NCI-H146 treated with DMSO at 0.1 percent for 48 hours (cell line): ENCODE results near the gene MIEN1.
"Not testable (repeated sequence)": the region's sequence is repeated elsewhere in the genome, so short reads cannot be mapped to it uniquely, and the experiment has no call there.

ENCODE experiments used
- DNase-seq: peaks from one replicate; lab custom pipeline; 2025; ENCODE audit not compliant: unreplicated experiment; lab: John Stamatoyannopoulos, UW

Gene MIEN1

GRCh38 chr17:39730095-39730921 is at the start of gene MIEN1:
Gene MIEN1 (minus strand): TSS chr17:39730532. CDS start chr17:39730495, 37 bp downstream.
- DNase-seq, result peak; percentile 75

GRCh38 chr17:39777534-39778365 is 47.4 kb upstream of the MIEN1 start:
- no peak for DNase-seq

GRCh38 chr17:39776252-39776651 is 45.9 kb upstream of the MIEN1 start:
- DNase-seq, result no peak

- no peak for DNase-seq
These were observed 44.7 kb upstream of the MIEN1 start for GRCh38 chr17:39775031-39775430.

- no peak for DNase-seq
These were observed 43.7 kb upstream of the MIEN1 start for GRCh38 chr17:39774047-39774446.

- no peak for DNase-seq
These were observed 42.9 kb upstream of the MIEN1 start for GRCh38 chr17:39772987-39773934.

- DNase-seq, result no peak
These were observed 42.1 kb upstream of the MIEN1 start for GRCh38 chr17:39772415-39772814.

GRCh38 chr17:39769974-39770587 is 39.7 kb upstream of the MIEN1 start:
- DNase-seq, result peak; percentile 42

GRCh38 chr17:39767147-39767546 is 36.8 kb upstream of the MIEN1 start:
- no peak for DNase-seq

GRCh38 chr17:39765766-39766165 is 35.4 kb upstream of the MIEN1 start:
- no peak for DNase-seq

- no peak for DNase-seq
These were observed 34.8 kb upstream of the MIEN1 start for GRCh38 chr17:39765175-39765574.

GRCh38 chr17:39764171-39764570 is 33.8 kb upstream of the MIEN1 start:
- DNase-seq, result not testable (repeated sequence)

- no peak for DNase-seq
These were observed 32.9 kb upstream of the MIEN1 start for GRCh38 chr17:39763051-39763820.

GRCh38 chr17:39761861-39762496 is 31.6 kb upstream of the MIEN1 start:
- DNase-seq, result no peak

- no peak for DNase-seq
These were observed 28.9 kb upstream of the MIEN1 start for GRCh38 chr17:39759204-39759603.

- no peak for DNase-seq
These were observed 27.9 kb upstream of the MIEN1 start for GRCh38 chr17:39757931-39758873.

- DNase-seq, result no peak
These were observed 26.9 kb upstream of the MIEN1 start for GRCh38 chr17:39757176-39757662.
